HG02885 (cell line): ENCODE data around the gene CUBN.

Experiments used
- ATAC-seq: cut with Tn5 transposase; IDR thresholded peaks from one replicate; pipeline ENCODE4 v1.9.1; 2021; ENCODE audit warnings: mild to moderate bottlenecking; ENCODE audit not compliant: unreplicated experiment, poor library complexity

CUBN gene

DNA sequence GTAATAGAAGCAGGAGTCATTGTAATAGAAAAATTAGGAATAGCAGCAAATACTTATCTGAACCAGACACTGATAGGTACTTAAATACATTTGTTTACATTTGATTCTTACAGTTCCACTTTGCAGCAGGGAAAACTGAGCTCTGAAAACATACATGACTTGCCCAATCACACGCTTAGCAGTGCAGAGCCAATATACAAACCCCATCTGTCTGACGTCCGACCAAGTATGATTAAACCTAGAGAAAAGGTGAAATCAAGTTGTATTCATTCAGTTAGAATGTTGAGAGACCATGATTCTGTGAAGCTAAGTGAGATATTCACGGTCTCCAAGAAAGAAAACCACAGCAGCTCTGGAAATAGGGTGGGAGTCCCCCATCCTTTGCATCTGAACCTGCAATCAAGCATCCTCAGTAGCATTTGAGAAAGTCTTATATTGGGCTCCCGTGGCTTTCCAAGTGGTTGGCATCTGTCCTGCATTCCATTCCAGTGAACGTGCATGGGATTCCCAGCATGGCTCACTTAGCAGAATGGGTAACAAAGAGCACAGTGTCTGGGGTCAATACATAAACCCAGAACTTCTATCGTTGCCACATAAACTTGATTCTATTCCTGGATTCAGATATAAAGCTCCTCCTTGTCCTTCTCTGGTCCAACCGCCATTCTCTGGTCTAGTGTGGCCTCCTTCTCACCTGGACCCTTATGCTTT, 163.7 kb downstream of the CUBN start:
- ATAC-seq: no peak

DNA sequence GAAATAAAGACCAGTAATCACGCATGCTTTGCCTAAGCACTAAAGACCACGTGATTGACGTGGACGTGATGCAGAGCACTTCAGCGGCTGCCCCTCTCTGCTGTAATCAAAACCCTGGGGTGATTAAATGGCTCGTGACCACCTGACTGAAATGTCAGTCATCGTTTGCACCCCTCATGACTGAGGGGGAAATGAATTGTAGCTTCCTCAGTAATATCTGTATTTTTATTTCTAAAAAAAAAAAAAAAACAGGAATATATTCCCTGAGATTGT, 164.3 kb downstream of the CUBN start:
- no peak for ATAC-seq

DNA sequence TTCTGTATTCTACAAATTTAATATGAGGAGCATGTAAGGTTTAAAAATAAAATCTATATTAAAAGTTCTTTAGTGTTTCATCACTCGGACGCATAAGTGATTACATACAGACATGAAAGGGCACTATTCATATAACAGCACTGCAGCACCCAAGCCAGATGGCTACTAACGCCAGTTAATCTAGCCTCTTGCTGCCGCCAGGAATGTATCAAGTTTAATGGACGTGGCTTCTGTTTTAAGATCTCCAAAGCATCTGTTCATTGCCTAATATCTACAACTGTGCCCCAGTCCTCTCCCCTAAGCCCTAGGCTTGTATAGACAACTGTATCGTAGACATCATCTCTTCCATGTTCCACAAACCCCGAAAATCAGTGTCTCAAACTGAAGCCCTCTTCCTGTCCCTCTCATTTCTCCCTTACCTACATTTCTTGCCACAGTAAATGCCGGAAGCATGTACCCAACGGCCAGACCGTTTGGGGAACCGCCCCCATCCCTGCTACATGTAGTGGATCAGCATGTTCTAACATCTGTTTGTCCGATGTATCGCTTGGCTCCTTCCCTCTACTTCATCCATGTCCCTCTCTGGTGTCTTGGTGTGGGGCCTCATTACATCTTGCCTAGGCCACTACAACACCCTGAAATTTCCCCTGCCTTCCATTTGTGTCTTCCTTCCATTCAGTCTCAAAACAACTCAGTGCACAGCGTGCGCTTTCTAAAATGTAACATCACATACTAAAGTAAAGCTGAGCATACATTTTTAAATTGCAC, 164.9 kb downstream of the CUBN start:
- no peak for ATAC-seq

DNA sequence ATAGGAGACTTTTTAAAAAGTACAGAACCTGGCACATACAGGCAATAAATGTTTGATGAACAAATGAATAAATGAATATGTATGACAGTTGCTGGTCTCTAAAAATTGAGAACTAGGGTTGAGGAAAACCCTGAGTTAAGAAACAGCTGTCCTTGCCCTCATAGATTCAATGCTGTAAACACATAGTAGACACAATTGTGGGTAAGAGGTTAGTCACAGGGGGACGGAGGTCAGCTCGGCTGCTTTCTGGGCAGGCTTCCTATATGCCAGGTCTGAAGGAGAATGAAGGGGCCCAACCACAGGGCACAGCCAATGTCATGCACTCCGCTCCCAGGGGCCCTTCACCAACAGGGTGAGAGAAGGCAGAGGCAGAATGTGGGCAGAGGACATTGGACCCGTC, 169.1 kb downstream of the CUBN start:
- no peak for ATAC-seq

DNA sequence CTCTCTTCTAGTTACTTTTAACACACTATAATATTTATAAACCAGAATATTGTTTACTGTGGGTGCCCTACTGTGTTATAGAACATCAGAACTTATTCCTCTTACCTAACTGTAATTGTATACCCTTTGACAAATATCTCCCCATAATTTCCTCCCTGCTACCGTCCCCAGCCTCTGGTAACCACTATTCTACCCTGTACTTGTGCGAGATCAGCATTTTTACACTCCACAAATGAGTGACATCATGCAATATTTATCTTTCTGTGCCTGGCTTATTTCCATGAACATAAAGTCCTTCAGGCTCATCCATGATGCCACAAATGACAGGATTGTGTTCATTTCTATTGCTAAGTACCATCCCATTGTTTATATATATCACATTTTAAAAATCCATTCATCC, 172.6 kb downstream of the CUBN start:
- ATAC-seq: no peak

DNA sequence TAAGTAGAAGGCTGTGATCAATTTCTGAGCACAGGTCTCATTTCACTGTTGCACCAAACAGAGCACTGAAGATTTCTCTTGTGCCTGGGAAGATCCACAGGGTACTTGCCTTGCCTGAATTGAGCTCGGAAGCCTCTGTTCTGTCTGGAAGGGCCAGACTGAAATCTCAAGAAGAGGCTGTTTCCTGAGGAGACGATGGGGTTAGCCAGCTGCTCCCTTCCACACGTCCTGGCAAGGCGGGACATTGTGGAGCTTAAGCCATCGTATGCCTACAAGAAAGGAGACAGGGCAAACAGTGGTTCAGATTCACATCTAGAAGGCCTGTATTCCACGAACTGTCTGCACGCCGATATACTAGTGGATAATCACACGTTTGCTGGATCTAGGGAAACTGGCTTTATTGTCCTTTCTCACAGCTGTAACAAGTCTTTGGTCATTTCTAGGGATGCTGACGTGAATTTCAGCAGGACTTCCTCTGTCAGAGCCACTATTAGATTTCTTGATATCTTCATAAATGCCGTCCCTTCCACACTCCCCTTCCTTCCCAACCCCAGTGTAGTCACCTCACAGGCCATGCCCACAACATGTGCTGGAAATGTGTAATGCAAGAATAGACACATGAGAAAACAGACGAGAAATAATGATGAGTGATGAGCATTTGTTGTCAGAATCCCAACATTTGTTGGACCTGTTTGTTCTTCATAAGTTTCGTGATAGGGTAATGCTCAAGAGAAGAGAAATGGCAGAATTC, 175.2 kb downstream of the CUBN start:
- no peak for ATAC-seq

DNA sequence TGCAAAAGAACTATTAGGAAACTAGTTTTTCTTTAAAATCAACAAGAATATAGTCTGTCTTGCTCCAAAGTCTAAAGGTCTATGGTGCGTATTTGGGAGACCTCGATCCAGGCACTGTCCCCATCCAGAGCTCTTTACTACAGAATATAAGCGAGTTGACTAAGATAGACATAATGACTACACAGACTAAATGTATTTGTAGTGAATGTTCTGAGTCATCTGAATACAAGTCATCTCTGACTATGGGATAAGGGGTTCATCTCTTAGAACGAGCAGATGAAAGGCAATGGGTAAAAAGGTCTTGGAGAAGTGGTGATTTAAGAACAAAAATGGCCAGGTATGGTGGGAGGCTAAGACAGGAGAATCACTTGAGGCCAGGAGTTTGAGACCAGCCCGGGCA, 176.3 kb downstream of the CUBN start:
- no peak for ATAC-seq

DNA sequence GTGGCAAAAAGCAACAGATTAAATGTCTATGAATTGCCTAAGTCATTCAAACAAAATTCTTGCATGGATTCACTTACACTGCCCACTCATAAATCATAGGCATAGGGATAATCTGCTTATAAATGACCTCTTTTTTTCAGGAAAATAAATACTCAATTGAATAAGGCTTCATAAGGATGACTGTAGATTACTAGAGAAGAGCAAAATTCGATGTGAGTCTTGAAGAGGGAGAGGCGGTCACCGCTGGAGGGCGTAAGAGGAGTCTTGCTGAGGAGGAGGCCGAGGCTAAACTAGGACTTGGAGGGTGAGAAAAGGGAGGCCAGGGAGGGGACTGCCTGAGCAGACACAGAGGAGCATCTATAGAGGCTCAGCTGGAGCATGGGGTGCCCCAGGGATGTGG, 177.0 kb downstream of the CUBN start:
- no peak for ATAC-seq

DNA sequence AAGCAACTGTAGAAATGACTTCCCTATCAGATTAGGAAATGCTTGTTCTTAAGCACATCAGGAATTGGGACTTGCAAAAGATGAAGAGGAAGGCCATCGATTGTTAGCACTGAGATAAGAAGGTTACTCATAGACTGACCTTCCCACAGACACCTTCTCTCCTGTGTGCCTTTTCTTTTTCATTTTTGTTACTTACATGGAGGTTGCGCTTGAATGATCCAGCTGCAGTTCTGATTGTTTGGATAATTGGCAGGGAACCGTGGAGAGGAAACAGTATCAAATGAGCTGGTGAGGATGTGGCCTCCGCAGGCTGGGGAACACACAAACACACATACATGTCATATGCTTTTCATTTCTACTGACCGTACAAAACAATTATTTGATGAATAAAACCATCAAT, 177.5 kb downstream of the CUBN start:
- ATAC-seq: no peak

DNA sequence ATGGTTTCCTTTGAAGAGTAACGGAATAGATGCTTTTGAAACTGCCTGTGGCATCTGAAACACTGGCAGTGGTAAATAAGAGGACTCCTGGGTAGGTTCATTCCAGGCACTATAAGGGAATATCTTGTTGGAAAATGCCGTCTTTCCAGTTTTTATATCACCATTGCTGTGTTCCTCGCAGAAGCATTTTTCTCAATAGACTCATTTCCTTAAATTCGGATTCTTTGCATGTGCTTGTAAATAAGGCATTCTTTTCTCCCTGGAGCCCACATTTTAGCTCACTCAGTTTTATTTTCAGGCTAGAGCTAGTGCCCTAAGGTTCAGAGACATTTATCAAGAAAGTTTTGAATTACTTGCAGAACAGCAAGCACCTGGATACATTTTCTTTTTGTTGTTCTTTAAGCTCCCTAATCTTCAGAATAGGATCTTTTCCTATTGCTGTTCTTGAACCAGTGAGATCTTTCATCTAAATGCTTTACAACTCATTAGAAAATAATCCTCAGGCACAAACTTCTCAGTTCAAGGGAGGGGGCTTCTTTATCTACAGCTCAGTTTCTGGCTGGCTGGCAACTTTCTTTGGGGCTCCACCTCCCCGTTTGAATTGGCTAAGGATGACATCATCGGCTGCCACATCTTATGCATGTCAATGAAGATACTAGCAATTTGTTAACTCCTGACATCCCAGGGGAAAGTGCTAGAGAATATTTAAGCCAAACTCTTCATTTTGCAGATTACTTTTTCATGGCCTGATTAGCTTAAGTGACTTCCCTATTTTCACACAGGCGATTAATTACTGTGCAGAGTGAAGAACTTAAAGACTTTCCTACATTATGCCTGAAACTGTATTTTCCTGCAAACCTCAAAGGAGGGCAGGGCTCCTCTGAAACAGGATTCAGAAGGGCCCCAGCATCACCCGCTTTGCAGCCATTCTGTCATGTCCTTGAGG, 178.7 kb downstream of the CUBN start:
- no peak for ATAC-seq

DNA sequence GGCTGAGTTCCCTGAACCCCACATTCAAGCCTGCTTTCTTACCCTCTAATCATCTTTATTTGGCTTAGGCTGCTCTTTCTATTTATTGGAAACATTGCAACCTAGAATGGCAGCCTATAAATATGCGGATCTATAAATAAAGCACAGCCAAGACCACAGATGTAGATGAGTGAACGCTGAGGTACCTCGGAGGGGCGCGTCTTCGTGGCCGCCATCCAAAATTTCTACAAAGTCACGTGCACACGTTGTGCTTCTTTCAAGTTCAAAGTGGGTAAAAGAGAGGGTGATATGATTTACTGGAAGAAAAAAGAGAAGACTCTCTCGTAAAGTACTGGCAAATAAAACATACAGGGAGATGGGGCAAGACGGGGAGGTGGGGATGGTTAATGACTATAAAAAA, 179.8 kb downstream of the CUBN start:
- no peak for ATAC-seq

DNA sequence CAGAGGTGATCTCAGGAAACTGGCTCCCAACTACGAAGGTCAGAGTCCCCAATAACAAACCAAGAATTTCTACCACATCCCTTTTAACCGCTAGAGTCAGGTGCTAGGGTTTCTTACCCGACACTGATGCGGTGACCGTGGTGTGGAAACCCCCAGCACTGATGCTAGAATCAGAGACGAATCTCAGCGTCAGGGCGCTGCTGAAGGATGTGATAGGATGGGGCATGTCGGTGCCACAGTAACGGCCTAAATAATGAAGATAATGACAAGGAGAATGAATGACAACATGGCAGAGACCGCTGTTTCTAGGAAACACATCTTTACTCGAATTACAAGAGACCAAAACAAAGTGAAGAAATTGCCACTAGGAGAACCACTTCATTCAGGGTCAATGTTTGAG, 181.2 kb downstream of the CUBN start:
- no peak for ATAC-seq

DNA sequence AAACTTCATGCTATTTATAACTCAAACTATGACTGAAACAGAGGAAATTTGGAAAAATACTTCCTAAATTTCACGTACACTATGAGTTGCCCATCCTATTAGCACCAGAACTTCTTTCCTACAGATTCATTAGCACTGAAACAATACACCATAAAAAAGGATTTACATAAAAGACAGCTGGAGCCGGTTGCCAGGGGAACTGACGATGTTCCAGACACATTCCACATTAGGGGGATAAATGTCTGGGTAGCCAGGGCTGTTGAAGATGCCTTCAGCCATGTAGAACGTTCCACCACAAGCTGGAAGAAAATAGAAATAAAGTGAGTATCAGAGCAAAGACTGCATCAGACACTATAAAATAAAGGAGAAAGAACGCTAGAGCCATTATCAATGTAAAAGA, 182.5 kb downstream of the CUBN start:
- no peak for ATAC-seq

DNA sequence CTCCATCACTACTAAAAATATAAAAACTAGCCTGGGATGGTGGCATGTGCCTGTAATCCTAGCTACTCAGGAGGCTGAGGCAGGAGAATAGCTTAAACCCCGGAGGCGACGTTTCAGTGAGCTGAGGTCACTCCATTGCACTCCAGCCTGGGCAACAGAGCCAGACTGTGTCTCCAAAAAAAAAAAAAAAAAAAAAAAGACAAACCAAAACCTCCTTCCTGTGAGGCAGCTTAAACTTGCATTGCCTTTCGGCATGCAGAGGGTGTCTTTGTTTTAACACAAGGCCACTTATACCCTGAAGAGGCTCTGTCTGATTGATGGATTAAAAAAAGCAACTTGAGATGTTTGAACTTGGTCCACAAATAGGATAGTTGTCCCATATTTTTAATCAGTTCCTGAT, 184.0 kb downstream of the CUBN start:
- ATAC-seq: no peak

DNA sequence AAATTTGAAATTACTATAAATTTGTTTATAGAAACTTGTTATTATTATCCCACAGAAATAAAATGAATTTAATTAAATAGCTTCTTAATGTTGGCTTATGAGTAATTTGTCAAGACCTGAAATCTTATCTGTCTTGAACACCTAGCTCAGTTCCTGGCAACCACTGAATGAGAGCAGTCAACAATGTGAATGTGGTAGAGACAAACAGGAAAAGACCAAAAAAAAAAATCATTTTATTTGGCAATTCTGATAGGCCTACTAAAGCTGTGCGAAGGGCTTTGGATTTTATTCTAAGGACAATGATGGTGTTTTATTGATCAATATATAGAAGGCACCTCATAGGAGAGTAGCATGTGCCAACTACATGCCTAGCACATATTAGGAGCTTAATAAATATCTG, 184.6 kb downstream of the CUBN start:
- ATAC-seq: no peak

DNA sequence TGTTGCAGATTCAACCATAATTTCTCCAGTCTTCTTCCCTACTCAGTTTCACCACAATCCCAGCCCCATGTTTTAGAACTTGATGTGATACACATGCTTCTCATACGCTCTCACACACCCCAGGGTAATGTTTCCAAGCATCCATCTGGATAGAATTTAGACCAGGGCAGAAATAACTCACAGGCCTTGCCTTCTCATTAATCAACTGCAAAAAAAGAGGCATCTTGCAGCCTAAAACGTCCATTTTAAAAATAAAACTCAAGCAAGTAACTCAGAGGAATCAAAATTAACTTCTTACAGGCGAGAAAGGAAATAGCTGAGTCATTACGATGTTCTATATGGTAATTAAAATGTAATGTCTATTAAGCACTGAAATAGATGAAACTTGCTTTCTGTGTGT, 185.2 kb downstream of the CUBN start:
- no peak for ATAC-seq

DNA sequence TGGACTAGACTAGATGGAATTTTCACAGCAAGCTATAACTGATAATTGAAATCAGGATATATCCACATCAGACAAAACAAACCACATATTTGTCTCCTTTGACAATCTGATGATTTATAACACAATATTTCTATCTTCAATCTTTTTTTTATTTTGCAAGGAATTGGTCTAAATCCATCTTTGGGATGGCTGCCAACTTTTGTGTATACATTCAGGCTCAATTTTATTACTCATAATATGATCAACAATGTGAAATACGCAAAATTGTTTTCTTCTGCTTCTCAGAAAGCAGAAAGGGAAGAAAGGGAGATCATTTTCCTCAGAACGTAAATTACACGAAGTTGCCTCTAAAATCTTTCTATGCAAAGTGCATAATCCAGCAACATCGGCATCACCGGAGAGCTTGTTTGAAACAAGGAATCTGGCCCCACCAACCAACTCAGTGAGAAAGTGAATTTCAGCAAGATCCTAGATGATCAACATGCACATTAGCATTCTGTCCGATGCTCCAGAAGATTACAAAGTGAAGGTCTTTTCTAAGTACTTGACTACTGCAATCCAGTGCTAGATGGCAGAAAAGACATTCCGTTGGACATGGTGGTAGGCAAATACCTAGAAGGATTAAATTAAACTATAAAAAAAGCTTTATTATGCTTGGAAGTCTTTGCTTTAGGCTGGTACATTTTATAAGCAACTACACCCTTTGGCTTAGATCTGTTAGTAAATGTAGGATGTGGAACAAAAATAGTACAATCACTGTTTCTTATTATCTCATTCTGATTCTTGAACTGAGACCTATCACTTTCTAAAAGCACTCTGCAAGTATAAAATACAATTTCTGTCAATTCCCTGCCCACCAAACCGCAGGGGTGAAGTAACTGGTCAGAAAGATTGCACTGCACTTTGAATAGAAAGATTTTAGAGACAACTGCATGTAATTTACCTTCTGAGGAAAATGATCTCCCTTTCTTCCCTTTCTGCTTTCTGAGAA, 186.0 kb downstream of the CUBN start:
- no peak for ATAC-seq

DNA sequence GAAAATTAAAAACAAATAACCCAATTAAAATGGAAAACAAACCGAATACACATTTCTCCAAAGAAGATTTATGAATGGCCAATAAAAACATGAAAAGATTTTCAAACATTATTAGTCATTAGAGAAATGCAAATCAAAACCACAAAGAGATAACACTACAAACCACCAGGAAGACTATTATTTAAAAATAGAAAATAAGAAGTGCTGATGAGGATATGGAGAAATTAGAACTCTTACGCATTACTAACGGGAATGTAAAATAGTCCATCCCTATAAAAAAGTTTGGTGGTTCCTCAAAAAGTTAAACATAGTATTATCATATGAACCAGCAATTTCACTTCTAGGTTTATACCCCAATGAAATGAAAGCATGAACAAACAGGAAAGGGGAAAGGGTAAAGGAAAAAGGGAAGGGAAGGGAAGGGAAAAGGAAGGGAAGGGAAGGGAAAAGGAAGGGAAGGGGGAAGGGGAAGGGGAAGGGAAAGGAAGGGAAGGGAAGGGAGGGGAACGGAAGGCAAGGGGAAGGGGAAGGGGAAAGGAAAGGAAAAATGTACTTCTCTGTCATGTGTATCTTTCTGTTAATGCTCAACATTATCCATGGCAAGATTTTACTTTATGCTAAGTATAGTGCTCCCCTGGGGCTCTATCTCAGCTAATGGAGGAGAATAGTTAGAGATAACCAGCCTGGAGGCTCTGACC, 187.1 kb downstream of the CUBN start:
- ATAC-seq: no peak

DNA sequence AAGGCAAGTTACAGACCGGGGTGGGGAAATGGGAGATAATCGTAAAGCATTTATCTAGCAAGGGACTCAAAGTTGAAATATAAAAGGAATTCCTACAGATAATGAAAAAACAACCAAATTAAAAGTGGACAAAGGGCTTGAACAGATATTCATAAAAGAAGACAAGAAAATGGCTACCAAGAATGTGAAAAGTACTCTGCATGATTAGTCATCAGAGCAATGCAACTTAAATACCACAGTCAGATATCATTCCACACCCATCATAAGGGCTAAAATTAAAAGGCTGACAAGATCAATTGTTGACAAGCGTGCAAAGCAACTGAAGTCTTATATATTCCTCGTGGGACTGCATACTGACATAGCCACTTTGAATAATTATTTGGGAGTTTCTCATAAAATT, 187.7 kb downstream of the CUBN start:
- ATAC-seq: no peak
